GM23338 (cell line): ENCODE results near the gene KAT2B. TPM values are rescaled to one million over a fixed set of nuclear protein-coding genes. Genes with fewer than 3 reads are reported as not detected.

Experiments used
- ATAC-seq: fragments of 200-7000 bp; cut with Tn5 transposase; 3 replicates; pipeline ENCODE4 v1.9.1; 2020
- DNase-seq: peaks from one replicate; pipeline ENCODE4 v3.0.0-alpha.2; 2015; ENCODE audit warnings: low spot score
- H2AFZ ChIP-seq: fragments of 200-600 bp; sonication (generic); 2 replicates; pipeline ENCODE4 v1.8.0; 2016; ENCODE audit warnings: antibody characterized with exemption, mild to moderate bottlenecking, moderate library complexity
- H3F3A ChIP-seq: fragments of 200-600 bp; sonication (generic); replicated peaks from 2 replicates; pipeline ENCODE4 v1.8.0; 2017; ENCODE audit warnings: antibody characterized with exemption, mixed run types, low read depth
- H3K27ac ChIP-seq: fragments of 200-600 bp; sonication (generic); 2 replicates; pipeline ENCODE4 v1.6.1; 2016; ENCODE audit warnings: low read depth
- H3K27me3 ChIP-seq: fragments of 200-600 bp; sonication (generic); 2 replicates; pipeline ENCODE4 v1.8.0; 2016; ENCODE audit warnings: mild to moderate bottlenecking, mixed run types, moderate library complexity; ENCODE audit not compliant: insufficient read depth
- H3K36me3 ChIP-seq: fragments of 200-600 bp; sonication (generic); 2 replicates; pipeline ENCODE4 v1.8.0; 2016; ENCODE audit warnings: mild to moderate bottlenecking; ENCODE audit not compliant: insufficient read depth
- H3K4me1 ChIP-seq: fragments of 200-600 bp; sonication (generic); 2 replicates; pipeline ENCODE4 v1.8.0; 2016; ENCODE audit warnings: mild to moderate bottlenecking, moderate library complexity; ENCODE audit not compliant: insufficient read depth
- H3K4me2 ChIP-seq: fragments of 200-600 bp; sonication (generic); 2 replicates; pipeline ENCODE4 v1.7.1; 2017; ENCODE audit warnings: mixed run types
- H3K4me3 ChIP-seq: fragments of 200-600 bp; sonication (generic); 2 replicates; pipeline ENCODE4 v1.6.1; 2016; ENCODE audit warnings: mixed run types
- H3K79me2 ChIP-seq: fragments of 200-600 bp; sonication (generic); replicated peaks from 2 replicates; pipeline ENCODE4 v1.8.0; 2017; ENCODE audit warnings: mild to moderate bottlenecking; ENCODE audit not compliant: insufficient read depth
- H3K9me2 ChIP-seq: fragments of 200-600 bp; sonication (generic); 2 replicates; pipeline ENCODE4 v1.8.0; 2017; ENCODE audit not compliant: insufficient read depth
- H4K20me1 ChIP-seq: fragments of 200-600 bp; sonication (generic); replicated peaks from 2 replicates; pipeline ENCODE4 v1.8.0; 2017; ENCODE audit warnings: mild to moderate bottlenecking; ENCODE audit not compliant: insufficient read depth
- H3K27ac Mint-ChIP-seq: 2 replicates; pipeline ENCODE4 v1.8.0; 2020; ENCODE audit warnings: inconsistent platforms, mild to moderate bottlenecking, moderate library complexity, mixed read lengths
- H3K27me3 Mint-ChIP-seq: 3 replicates; pipeline ENCODE4 v1.8.0; 2022; ENCODE audit warnings: low read depth, mild to moderate bottlenecking, moderate library complexity, mixed read lengths, inconsistent platforms; ENCODE audit not compliant: insufficient read depth, poor library complexity
- H3K36me3 Mint-ChIP-seq: 3 replicates; pipeline ENCODE4 v1.8.0; 2021; ENCODE audit warnings: low read depth, mild to moderate bottlenecking, inconsistent platforms, moderate library complexity, mixed read lengths
- H3K4me1 Mint-ChIP-seq: 3 replicates; pipeline ENCODE4 v1.8.0; 2020; ENCODE audit warnings: mild to moderate bottlenecking, inconsistent platforms, mixed read lengths
- H3K4me3 Mint-ChIP-seq: 3 replicates; pipeline ENCODE4 v1.8.0; 2021; ENCODE audit warnings: moderate library complexity, mild to moderate bottlenecking, inconsistent platforms, mixed read lengths
- H3K9me3 Mint-ChIP-seq: 3 replicates; pipeline ENCODE4 v1.8.0; 2020; ENCODE audit warnings: moderate library complexity, mild to moderate bottlenecking, inconsistent platforms, mixed read lengths
- CREB1 ChIP-seq: fragments of 250-450 bp; sonication (Bioruptor Pico); IDR thresholded peaks from 2 replicates; pipeline ENCODE4 v1.5.0; 2020; ENCODE audit warnings: low read depth, mild to moderate bottlenecking, moderate library complexity
- EZH2 ChIP-seq: fragments of 200-600 bp; sonication (generic); IDR thresholded peaks from one replicate; pipeline ENCODE4 v1.8.0; 2017; ENCODE audit warnings: antibody characterized with exemption, mild to moderate bottlenecking, low read depth; ENCODE audit not compliant: unreplicated experiment
- EZH2phosphoT487 ChIP-seq: fragments of 200-600 bp; sonication (generic); IDR thresholded peaks from one replicate; pipeline ENCODE4 v1.8.1; 2018; ENCODE audit warnings: antibody characterized with exemption; ENCODE audit not compliant: unreplicated experiment
- JUNB ChIP-seq: IDR thresholded peaks from one replicate; pipeline ENCODE4 v1.6.1; 2016; ENCODE audit warnings: antibody characterized with exemption; ENCODE audit not compliant: unreplicated experiment
- NANOG ChIP-seq: IDR thresholded peaks from 2 replicates; pipeline ENCODE4 v1.6.1; 2016; ENCODE audit warnings: antibody characterized with exemption, borderline replicate concordance
- POLR2AphosphoS5 ChIP-seq: IDR thresholded peaks from 2 replicates; pipeline ENCODE4 v1.6.1; 2016; ENCODE audit warnings: antibody characterized with exemption, low read depth
- STAT1 ChIP-seq: IDR thresholded peaks from one replicate; pipeline ENCODE4 v1.6.1; 2016; ENCODE audit warnings: antibody characterized with exemption; ENCODE audit not compliant: unreplicated experiment
- ZNF114 ChIP-seq: fragments of 250-450 bp; sonication (Bioruptor Pico); IDR thresholded peaks from 2 replicates; pipeline ENCODE4 v1.5.0; 2020; ENCODE audit warnings: mild to moderate bottlenecking, moderate library complexity
- ZNF331 ChIP-seq: fragments of 250-450 bp; sonication (Bioruptor Pico); IDR thresholded peaks from 2 replicates; pipeline ENCODE4 v1.5.0; 2020; ENCODE audit warnings: low read depth, mild to moderate bottlenecking, moderate library complexity
- polyA plus RNA-seq: library from polyadenylated mRNA; unstranded; fragments of >200 nt; fragmentation: Nextera tagmentation; extraction: Ambion mirVana; gene quantifications from 2 replicates; pipeline ENCODE4 v1.2.1, GENCODE V29; 2016
- total RNA-seq: library from RNA; depleted of rRNA; stranded (reverse); fragments of >200 nt; shearing (Covaris generic); gene quantifications from 2 replicates; pipeline ENCODE4 v1.2.3, GENCODE V29; 2014
- TF ChIP-seq, protein P1 (sequence below), 2 experiments: fragments of 200-600 bp in 1 of 2; sonication (generic) in 1 of 2; conservative IDR thresholded peaks; 2 replicates each; pipeline versions ENCODE4 v1.5.1 to v1.6.1; 2016 to 2017; ENCODE audit warnings: antibody characterized with exemption in 2 of 2, low read depth in 2 of 2, mild to moderate bottlenecking in 2 of 2, moderate library complexity in 1 of 2
- TF ChIP-seq, protein P2 (sequence below): IDR thresholded peaks from 2 replicates; pipeline ENCODE4 v1.6.1; 2016; ENCODE audit warnings: antibody characterized with exemption
- TF ChIP-seq, protein P3 (sequence below): IDR thresholded peaks from one replicate; pipeline ENCODE4 v1.6.1; 2018; ENCODE audit warnings: antibody characterized with exemption; ENCODE audit not compliant: unreplicated experiment

The KAT2B gene
- total and polyA plus RNA-seq, 2 experiments from 2014 or later, result 1.3 to 4.4 TPM

DNA sequence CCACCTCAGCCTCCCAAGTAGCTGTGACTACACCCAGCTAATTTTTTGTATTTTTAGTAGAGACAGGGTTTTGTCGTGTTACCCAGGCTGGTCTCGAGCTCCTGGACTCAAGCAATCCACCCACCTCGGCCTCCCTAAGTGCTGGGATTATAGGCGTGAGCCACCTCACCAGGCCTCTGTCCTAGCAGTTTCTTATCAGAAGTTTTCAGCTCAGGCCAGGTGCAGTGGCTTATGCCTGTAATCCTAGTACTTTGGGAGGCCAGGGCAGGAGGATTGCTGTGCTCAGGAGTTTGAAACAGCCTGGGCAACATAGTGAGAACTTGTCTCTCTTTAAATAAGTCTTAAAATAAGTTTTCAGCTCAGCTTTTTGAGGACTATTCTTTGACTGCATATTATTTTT is 97.4 kb downstream of the KAT2B start (continued):
- TF ChIP-seq, protein P1, sequence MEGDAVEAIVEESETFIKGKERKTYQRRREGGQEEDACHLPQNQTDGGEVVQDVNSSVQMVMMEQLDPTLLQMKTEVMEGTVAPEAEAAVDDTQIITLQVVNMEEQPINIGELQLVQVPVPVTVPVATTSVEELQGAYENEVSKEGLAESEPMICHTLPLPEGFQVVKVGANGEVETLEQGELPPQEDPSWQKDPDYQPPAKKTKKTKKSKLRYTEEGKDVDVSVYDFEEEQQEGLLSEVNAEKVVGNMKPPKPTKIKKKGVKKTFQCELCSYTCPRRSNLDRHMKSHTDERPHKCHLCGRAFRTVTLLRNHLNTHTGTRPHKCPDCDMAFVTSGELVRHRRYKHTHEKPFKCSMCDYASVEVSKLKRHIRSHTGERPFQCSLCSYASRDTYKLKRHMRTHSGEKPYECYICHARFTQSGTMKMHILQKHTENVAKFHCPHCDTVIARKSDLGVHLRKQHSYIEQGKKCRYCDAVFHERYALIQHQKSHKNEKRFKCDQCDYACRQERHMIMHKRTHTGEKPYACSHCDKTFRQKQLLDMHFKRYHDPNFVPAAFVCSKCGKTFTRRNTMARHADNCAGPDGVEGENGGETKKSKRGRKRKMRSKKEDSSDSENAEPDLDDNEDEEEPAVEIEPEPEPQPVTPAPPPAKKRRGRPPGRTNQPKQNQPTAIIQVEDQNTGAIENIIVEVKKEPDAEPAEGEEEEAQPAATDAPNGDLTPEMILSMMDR (conservative IDR thresholded peaks at IDR 0.05; ENCODE audit: low read depth in 2 of 2), result no peak
- TF ChIP-seq, protein P2, sequence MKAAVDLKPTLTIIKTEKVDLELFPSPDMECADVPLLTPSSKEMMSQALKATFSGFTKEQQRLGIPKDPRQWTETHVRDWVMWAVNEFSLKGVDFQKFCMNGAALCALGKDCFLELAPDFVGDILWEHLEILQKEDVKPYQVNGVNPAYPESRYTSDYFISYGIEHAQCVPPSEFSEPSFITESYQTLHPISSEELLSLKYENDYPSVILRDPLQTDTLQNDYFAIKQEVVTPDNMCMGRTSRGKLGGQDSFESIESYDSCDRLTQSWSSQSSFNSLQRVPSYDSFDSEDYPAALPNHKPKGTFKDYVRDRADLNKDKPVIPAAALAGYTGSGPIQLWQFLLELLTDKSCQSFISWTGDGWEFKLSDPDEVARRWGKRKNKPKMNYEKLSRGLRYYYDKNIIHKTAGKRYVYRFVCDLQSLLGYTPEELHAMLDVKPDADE, result no peak
- TF ChIP-seq JUNB, result no peak
- no peak for TF ChIP-seq EZH2

DNA sequence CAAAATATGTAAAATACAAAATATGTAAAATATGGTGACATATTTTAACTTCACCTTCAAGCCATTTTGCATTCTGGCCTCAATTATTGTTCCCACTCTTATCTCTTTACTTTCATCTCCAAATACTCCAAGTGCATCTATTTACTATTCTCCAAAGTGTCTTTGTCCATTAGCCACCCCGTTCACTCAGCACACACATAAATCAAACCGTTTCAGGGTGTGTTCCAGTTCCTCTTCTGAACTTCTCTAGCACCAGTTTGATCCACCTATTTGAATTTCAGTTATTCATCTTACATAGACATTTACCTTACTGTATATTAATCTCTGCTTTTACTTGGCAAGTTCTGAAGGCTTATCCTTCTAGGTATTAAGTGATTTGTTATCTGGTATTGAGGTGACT is 100.6 kb downstream of the KAT2B start:
- Histone ChIP-seq H2AFZ (no peak overlapping the region), H3K9me2 (no peaks in the 10 kb centered on the region), H3K36me3 (no peaks in the 10 kb centered on the region), H3K27me3 (no peaks in the 10 kb centered on the region), H3K4me1 (no peaks in the 10 kb centered on the region; the same call in 1 of the 2 replicates), H3K27ac (no peak overlapping the region), H4K20me1 (no peaks in the 10 kb centered on the region), H3K79me2 (no peaks in the 10 kb centered on the region), H3K4me3 (no peak overlapping the region), H3K4me2 (no peak overlapping the region), H3F3A (no peaks in the 10 kb centered on the region)
- ATAC-seq (no peak), DNase-seq (no peak)
- peaks cover 14% of the 10 kb centered on the region for H3K4me1 Mint-ChIP-seq
- no peaks in the 10 kb centered on the region for H3K27me3 Mint-ChIP-seq
- no peaks in the 10 kb centered on the region for H3K9me3 Mint-ChIP-seq
- H3K4me3 Mint-ChIP-seq, result no peak overlapping the region
- no peak overlapping the region for H3K27ac Mint-ChIP-seq
- no peaks in the 10 kb centered on the region for H3K36me3 Mint-ChIP-seq
- no peak for TF ChIP-seq NANOG
- no peak for TF ChIP-seq STAT1
- TF ChIP-seq ZNF331 (CRISPR knock-in tag), result no peak
- TF ChIP-seq EZH2phosphoT487, result no peak
- TF ChIP-seq, protein P1 (conservative IDR thresholded peaks at IDR 0.05; ENCODE audit: low read depth in 2 of 2), result no peak
- no peak for TF ChIP-seq EZH2
- TF ChIP-seq JUNB, result no peak
- no peak for TF ChIP-seq CREB1 (CRISPR knock-in tag)
- no peak for TF ChIP-seq ZNF114 (CRISPR knock-in tag)
- TF ChIP-seq, protein P3, sequence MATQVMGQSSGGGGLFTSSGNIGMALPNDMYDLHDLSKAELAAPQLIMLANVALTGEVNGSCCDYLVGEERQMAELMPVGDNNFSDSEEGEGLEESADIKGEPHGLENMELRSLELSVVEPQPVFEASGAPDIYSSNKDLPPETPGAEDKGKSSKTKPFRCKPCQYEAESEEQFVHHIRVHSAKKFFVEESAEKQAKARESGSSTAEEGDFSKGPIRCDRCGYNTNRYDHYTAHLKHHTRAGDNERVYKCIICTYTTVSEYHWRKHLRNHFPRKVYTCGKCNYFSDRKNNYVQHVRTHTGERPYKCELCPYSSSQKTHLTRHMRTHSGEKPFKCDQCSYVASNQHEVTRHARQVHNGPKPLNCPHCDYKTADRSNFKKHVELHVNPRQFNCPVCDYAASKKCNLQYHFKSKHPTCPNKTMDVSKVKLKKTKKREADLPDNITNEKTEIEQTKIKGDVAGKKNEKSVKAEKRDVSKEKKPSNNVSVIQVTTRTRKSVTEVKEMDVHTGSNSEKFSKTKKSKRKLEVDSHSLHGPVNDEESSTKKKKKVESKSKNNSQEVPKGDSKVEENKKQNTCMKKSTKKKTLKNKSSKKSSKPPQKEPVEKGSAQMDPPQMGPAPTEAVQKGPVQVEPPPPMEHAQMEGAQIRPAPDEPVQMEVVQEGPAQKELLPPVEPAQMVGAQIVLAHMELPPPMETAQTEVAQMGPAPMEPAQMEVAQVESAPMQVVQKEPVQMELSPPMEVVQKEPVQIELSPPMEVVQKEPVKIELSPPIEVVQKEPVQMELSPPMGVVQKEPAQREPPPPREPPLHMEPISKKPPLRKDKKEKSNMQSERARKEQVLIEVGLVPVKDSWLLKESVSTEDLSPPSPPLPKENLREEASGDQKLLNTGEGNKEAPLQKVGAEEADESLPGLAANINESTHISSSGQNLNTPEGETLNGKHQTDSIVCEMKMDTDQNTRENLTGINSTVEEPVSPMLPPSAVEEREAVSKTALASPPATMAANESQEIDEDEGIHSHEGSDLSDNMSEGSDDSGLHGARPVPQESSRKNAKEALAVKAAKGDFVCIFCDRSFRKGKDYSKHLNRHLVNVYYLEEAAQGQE, result no peak
- no peak for TF ChIP-seq POLR2AphosphoS5
